Measurements from ENCODE around the gene HSF4. TPM values are rescaled to one million over a fixed set of nuclear protein-coding genes. Genes with fewer than 3 reads are reported as not detected.

HSF4 gene
- total RNA-seq, 1 experiment from 2014 or later, result 2.2 TPM

DNA sequence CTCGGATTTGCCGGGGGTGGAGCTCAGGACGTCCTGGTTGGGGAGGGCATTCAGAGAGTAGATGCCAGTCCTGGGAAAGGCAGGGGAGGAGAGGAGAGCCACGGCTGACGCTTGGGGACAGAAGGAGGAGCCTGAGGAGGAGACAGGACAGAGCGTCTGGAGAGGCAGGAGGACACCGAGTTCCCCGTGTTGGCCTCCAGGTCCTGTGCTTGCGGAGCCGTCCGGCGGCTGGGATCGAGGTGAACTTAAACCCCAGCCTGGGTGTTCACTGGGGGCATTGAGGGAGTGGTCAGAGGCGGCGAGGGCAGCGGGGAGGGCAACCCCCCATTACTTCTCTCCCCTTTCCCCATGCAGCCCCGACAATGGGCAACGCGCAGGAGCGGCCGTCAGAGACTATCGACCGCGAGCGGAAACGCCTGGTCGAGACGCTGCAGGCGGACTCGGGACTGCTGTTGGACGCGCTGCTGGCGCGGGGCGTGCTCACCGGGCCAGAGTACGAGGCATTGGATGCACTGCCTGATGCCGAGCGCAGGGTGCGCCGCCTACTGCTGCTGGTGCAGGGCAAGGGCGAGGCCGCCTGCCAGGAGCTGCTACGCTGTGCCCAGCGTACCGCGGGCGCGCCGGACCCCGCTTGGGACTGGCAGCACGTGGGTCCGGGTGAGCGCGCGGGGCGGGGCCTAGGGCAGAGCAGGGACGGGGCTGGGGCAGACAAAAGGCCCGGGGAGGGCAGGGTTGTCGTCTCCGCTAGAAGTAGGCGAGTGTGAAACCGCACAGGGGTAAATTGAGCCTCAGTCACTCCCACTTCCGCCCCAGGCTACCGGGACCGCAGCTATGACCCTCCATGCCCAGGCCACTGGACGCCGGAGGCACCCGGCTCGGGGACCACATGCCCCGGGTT lies 9.5 kb downstream of the HSF4 start:
- Mint-ChIP-seq H3K27ac (no peak overlapping the region; the same call in 1 of the 2 replicates), H3K36me3 (peaks cover 3% of the 10 kb centered on the region; the same call in 1 of the 2 replicates), H3K27me3 (ENCODE audit: low read depth) (peaks cover 89% of the 10 kb centered on the region), H3K4me3 (peak overlapping the region; percentile 84), H3K9me3 (no peaks in the 10 kb centered on the region), H3K4me1 (peaks cover 36% of the 10 kb centered on the region)
- DNase-seq (ENCODE audit: low spot score) (peak; percentile 76), ATAC-seq (peak; percentile 19)
- ChIA-PET CTCF (interaction anchor here (0.6 to 15.6 kb wide), 10 partner anchors 9 to 156 kb away, joined by 3 to 386 read pairs (median 4); partner anchors contain the start of genes B3GNT9, ELMO3, FBXL8 and FHOD1), POLR2A (interaction anchor here (1.1 to 1.4 kb wide), 3 partner anchors 11 to 53 kb away, joined by 3 to 5 read pairs (median 3); partner anchors contain the start of genes FBXL8, TMEM208 and TRADD)
- TF ChIP-seq, protein P1, sequence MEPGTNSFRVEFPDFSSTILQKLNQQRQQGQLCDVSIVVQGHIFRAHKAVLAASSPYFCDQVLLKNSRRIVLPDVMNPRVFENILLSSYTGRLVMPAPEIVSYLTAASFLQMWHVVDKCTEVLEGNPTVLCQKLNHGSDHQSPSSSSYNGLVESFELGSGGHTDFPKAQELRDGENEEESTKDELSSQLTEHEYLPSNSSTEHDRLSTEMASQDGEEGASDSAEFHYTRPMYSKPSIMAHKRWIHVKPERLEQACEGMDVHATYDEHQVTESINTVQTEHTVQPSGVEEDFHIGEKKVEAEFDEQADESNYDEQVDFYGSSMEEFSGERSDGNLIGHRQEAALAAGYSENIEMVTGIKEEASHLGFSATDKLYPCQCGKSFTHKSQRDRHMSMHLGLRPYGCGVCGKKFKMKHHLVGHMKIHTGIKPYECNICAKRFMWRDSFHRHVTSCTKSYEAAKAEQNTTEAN (CRISPR knock-in tag; IDR thresholded peaks at IDR 0.05), result peak; percentile 82
- TF ChIP-seq ZNF671 (CRISPR knock-in tag; IDR thresholded peaks at IDR 0.05), result no peak
- TF ChIP-seq NFYB (CRISPR knock-in tag; conservative IDR thresholded peaks at IDR 0.05; ENCODE audit: low read depth), result peak; percentile 21; the same call in 1 of the 2 replicates
- no peak for TF ChIP-seq JAZF1 (CRISPR knock-in tag; IDR thresholded peaks at IDR 0.05)
- TF ChIP-seq, protein P2, sequence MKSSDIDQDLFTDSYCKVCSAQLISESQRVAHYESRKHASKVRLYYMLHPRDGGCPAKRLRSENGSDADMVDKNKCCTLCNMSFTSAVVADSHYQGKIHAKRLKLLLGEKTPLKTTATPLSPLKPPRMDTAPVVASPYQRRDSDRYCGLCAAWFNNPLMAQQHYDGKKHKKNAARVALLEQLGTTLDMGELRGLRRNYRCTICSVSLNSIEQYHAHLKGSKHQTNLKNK (CRISPR knock-in tag; IDR thresholded peaks at IDR 0.05), result no peak
- no peak; the same call in 1 of the 2 replicates for TF ChIP-seq ESRRA (CRISPR knock-in tag; IDR thresholded peaks at IDR 0.05; ENCODE audit: borderline replicate concordance)
- TF ChIP-seq ETV6 (CRISPR knock-in tag; IDR thresholded peaks at IDR 0.05), result peak; percentile 67
- TF ChIP-seq, protein P3, sequence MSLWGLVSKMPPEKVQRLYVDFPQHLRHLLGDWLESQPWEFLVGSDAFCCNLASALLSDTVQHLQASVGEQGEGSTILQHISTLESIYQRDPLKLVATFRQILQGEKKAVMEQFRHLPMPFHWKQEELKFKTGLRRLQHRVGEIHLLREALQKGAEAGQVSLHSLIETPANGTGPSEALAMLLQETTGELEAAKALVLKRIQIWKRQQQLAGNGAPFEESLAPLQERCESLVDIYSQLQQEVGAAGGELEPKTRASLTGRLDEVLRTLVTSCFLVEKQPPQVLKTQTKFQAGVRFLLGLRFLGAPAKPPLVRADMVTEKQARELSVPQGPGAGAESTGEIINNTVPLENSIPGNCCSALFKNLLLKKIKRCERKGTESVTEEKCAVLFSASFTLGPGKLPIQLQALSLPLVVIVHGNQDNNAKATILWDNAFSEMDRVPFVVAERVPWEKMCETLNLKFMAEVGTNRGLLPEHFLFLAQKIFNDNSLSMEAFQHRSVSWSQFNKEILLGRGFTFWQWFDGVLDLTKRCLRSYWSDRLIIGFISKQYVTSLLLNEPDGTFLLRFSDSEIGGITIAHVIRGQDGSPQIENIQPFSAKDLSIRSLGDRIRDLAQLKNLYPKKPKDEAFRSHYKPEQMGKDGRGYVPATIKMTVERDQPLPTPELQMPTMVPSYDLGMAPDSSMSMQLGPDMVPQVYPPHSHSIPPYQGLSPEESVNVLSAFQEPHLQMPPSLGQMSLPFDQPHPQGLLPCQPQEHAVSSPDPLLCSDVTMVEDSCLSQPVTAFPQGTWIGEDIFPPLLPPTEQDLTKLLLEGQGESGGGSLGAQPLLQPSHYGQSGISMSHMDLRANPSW (CRISPR knock-in tag; conservative IDR thresholded peaks at IDR 0.05; ENCODE audit: low read depth), result no peak
- TF ChIP-seq NR2C2 (CRISPR knock-in tag; IDR thresholded peaks at IDR 0.05), result no peak
- TF ChIP-seq, protein P4, sequence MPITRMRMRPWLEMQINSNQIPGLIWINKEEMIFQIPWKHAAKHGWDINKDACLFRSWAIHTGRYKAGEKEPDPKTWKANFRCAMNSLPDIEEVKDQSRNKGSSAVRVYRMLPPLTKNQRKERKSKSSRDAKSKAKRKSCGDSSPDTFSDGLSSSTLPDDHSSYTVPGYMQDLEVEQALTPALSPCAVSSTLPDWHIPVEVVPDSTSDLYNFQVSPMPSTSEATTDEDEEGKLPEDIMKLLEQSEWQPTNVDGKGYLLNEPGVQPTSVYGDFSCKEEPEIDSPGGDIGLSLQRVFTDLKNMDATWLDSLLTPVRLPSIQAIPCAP (CRISPR knock-in tag; IDR thresholded peaks at IDR 0.05), result no peak
- TF ChIP-seq, protein P5, sequence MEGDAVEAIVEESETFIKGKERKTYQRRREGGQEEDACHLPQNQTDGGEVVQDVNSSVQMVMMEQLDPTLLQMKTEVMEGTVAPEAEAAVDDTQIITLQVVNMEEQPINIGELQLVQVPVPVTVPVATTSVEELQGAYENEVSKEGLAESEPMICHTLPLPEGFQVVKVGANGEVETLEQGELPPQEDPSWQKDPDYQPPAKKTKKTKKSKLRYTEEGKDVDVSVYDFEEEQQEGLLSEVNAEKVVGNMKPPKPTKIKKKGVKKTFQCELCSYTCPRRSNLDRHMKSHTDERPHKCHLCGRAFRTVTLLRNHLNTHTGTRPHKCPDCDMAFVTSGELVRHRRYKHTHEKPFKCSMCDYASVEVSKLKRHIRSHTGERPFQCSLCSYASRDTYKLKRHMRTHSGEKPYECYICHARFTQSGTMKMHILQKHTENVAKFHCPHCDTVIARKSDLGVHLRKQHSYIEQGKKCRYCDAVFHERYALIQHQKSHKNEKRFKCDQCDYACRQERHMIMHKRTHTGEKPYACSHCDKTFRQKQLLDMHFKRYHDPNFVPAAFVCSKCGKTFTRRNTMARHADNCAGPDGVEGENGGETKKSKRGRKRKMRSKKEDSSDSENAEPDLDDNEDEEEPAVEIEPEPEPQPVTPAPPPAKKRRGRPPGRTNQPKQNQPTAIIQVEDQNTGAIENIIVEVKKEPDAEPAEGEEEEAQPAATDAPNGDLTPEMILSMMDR (IDR thresholded peaks at IDR 0.05), result no peak
- TF ChIP-seq ZNF232 (CRISPR knock-in tag; IDR thresholded peaks at IDR 0.05), result peak; percentile 73; the same call in 1 of the 2 replicates
- TF ChIP-seq ZNF396 (CRISPR knock-in tag; IDR thresholded peaks at IDR 0.05; ENCODE audit: borderline replicate concordance), result no peak
- TF ChIP-seq RORB (CRISPR knock-in tag; IDR thresholded peaks at IDR 0.05), result no peak
- TF ChIP-seq TCF7 (CRISPR knock-in tag; IDR thresholded peaks at IDR 0.05; ENCODE audit: low read depth), result no peak
- TF ChIP-seq ZBTB21 (CRISPR knock-in tag; IDR thresholded peaks at IDR 0.05; ENCODE audit: borderline replicate concordance), result peak; percentile 41; the same call in 1 of the 2 replicates
- 0 out of 2 replicates have a peak, but pooled peaks have one; percentile 37 for TF ChIP-seq IRF2 (CRISPR knock-in tag; IDR thresholded peaks at IDR 0.05; ENCODE audit: borderline replicate concordance, low read depth)
- peak; percentile 69; the same call in 1 of the 2 replicates for TF ChIP-seq KAT7 (CRISPR knock-in tag; IDR thresholded peaks at IDR 0.05; ENCODE audit: borderline replicate concordance)
- TF ChIP-seq SP1 (CRISPR knock-in tag; conservative IDR thresholded peaks at IDR 0.05), result peak; percentile 74
- TF ChIP-seq, protein P6, sequence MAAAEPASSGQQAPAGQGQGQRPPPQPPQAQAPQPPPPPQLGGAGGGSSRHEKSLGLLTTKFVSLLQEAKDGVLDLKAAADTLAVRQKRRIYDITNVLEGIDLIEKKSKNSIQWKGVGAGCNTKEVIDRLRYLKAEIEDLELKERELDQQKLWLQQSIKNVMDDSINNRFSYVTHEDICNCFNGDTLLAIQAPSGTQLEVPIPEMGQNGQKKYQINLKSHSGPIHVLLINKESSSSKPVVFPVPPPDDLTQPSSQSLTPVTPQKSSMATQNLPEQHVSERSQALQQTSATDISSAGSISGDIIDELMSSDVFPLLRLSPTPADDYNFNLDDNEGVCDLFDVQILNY (CRISPR knock-in tag; IDR thresholded peaks at IDR 0.05), result 0 out of 2 replicates have a peak, but pooled peaks have one; percentile 33
- TF ChIP-seq ELF4 (CRISPR knock-in tag; IDR thresholded peaks at IDR 0.05; ENCODE audit: low read depth), result 0 out of 2 replicates have a peak, but pooled peaks have one; percentile 68
- TF ChIP-seq CBFB (CRISPR knock-in tag; IDR thresholded peaks at IDR 0.05; ENCODE audit: low read depth), result no peak; the same call in 1 of the 2 replicates
- TF ChIP-seq, protein P7, sequence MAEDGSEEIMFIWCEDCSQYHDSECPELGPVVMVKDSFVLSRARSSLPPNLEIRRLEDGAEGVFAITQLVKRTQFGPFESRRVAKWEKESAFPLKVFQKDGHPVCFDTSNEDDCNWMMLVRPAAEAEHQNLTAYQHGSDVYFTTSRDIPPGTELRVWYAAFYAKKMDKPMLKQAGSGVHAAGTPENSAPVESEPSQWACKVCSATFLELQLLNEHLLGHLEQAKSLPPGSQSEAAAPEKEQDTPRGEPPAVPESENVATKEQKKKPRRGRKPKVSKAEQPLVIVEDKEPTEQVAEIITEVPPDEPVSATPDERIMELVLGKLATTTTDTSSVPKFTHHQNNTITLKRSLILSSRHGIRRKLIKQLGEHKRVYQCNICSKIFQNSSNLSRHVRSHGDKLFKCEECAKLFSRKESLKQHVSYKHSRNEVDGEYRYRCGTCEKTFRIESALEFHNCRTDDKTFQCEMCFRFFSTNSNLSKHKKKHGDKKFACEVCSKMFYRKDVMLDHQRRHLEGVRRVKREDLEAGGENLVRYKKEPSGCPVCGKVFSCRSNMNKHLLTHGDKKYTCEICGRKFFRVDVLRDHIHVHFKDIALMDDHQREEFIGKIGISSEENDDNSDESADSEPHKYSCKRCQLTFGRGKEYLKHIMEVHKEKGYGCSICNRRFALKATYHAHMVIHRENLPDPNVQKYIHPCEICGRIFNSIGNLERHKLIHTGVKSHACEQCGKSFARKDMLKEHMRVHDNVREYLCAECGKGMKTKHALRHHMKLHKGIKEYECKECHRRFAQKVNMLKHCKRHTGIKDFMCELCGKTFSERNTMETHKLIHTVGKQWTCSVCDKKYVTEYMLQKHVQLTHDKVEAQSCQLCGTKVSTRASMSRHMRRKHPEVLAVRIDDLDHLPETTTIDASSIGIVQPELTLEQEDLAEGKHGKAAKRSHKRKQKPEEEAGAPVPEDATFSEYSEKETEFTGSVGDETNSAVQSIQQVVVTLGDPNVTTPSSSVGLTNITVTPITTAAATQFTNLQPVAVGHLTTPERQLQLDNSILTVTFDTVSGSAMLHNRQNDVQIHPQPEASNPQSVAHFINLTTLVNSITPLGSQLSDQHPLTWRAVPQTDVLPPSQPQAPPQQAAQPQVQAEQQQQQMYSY (CRISPR knock-in tag; IDR thresholded peaks at IDR 0.05), result no peak
- TF ChIP-seq JUN (CRISPR knock-in tag; IDR thresholded peaks at IDR 0.05), result no peak
- no peak for TF ChIP-seq ZNF219 (CRISPR knock-in tag; IDR thresholded peaks at IDR 0.05; ENCODE audit: borderline replicate concordance)
